ENCODE measurements around the gene LRRFIP1.

- TF ChIP-seq, protein P1, sequence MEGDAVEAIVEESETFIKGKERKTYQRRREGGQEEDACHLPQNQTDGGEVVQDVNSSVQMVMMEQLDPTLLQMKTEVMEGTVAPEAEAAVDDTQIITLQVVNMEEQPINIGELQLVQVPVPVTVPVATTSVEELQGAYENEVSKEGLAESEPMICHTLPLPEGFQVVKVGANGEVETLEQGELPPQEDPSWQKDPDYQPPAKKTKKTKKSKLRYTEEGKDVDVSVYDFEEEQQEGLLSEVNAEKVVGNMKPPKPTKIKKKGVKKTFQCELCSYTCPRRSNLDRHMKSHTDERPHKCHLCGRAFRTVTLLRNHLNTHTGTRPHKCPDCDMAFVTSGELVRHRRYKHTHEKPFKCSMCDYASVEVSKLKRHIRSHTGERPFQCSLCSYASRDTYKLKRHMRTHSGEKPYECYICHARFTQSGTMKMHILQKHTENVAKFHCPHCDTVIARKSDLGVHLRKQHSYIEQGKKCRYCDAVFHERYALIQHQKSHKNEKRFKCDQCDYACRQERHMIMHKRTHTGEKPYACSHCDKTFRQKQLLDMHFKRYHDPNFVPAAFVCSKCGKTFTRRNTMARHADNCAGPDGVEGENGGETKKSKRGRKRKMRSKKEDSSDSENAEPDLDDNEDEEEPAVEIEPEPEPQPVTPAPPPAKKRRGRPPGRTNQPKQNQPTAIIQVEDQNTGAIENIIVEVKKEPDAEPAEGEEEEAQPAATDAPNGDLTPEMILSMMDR (IDR thresholded peaks at IDR 0.05; ENCODE audit: low read depth, low read length, poor library complexity, severe bottlenecking) = no peak
- TF ChIP-seq EZH2phosphoT487 (IDR thresholded peaks at IDR 0.05; ENCODE audit: borderline replicate concordance, low read length) = no peak
These were observed 87.5 kb downstream of the LRRFIP1 start for GRCh38 chr2:237714690-237715458.
